Mesenchymal stem cell (in vitro differentiated cells and primary cell): Measurements from ENCODE around the gene BCORL1.

Experiments
- DNase-seq: peaks from one replicate; pipeline ENCODE4 v3.0.0-alpha.2; 2013
- H2AFZ ChIP-seq: one replicate; pipeline ENCODE4 v1.6.1; 2013; ENCODE audit warnings: low read depth, mild to moderate bottlenecking, control low read depth, inconsistent platforms, low read length, moderate library complexity
- H2AK5ac ChIP-seq: 2 replicates; pipeline ENCODE4 v1.6.1; 2013; ENCODE audit warnings: low read length, moderate library complexity, mild to moderate bottlenecking, inconsistent platforms; ENCODE audit not compliant: severe bottlenecking
- H2BK120ac ChIP-seq: one replicate; pipeline ENCODE4 v1.6.1; 2013; ENCODE audit warnings: low read depth, mild to moderate bottlenecking, inconsistent platforms, low read length, moderate library complexity
- H2BK12ac ChIP-seq, 2 experiments: one replicate each; pipeline ENCODE4 v1.6.1; 2013; ENCODE audit warnings: inconsistent platforms in 2 of 2, low read length in 2 of 2, mild to moderate bottlenecking in 2 of 2, moderate library complexity in 2 of 2, control low read depth in 1 of 2
- H2BK15ac ChIP-seq: one replicate; pipeline ENCODE4 v1.6.1; 2013; ENCODE audit warnings: mild to moderate bottlenecking, low read depth, inconsistent platforms; ENCODE audit not compliant: poor library complexity, severe bottlenecking
- H2BK5ac ChIP-seq: 2 replicates; pipeline ENCODE4 v1.6.1; 2013; ENCODE audit warnings: low read depth, mild to moderate bottlenecking, low read length, control low read depth, inconsistent platforms; ENCODE audit not compliant: poor library complexity, severe bottlenecking
- H3K14ac ChIP-seq, 2 experiments: one replicate each; pipeline ENCODE4 v1.6.1; 2013; ENCODE audit warnings: inconsistent platforms in 2 of 2, low read length in 2 of 2, control low read depth in 1 of 2, mild to moderate bottlenecking in 1 of 2, moderate library complexity in 1 of 2
- H3K18ac ChIP-seq, 2 experiments: one replicate each; pipeline ENCODE4 v1.6.1; 2013; ENCODE audit warnings: inconsistent platforms in 2 of 2, low read length in 2 of 2, control low read depth in 1 of 2, low read depth in 1 of 2, mild to moderate bottlenecking in 1 of 2
- H3K23ac ChIP-seq, 2 experiments: one replicate each; pipeline ENCODE4 v1.6.1; 2013; ENCODE audit warnings: inconsistent platforms in 2 of 2, low read length in 2 of 2, mild to moderate bottlenecking in 2 of 2, moderate library complexity in 2 of 2, control low read depth in 1 of 2
- H3K27ac ChIP-seq: 2 replicates; pipeline ENCODE4 v1.5.1; 2013; ENCODE audit warnings: mild to moderate bottlenecking, moderate library complexity, low read length, control low read depth, inconsistent platforms; ENCODE audit not compliant: poor library complexity, severe bottlenecking
- H3K27me3 ChIP-seq, 2 experiments: 2 replicates each; pipeline versions ENCODE4 v1.6.1 to v1.7.0; 2013; ENCODE audit warnings: low read length in 2 of 2, mild to moderate bottlenecking in 2 of 2, moderate library complexity in 2 of 2, control low read depth in 1 of 2, inconsistent platforms in 1 of 2; ENCODE audit not compliant: control insufficient read depth in 1 of 2, insufficient read depth in 1 of 2
- H3K36me3 ChIP-seq, 2 experiments: 2 replicates each; pipeline versions ENCODE4 v1.6.1 to v1.7.0; 2013; ENCODE audit warnings: low read length in 2 of 2, control low read depth in 1 of 2, inconsistent platforms in 1 of 2, low read depth in 1 of 2, mild to moderate bottlenecking in 1 of 2; ENCODE audit not compliant: insufficient read depth in 2 of 2, control insufficient read depth in 1 of 2
- H3K4ac ChIP-seq, 2 experiments: one replicate each; pipeline ENCODE4 v1.6.1; 2013; ENCODE audit warnings: inconsistent platforms in 2 of 2, low read length in 2 of 2, mild to moderate bottlenecking in 2 of 2, moderate library complexity in 2 of 2, control low read depth in 1 of 2, low read depth in 1 of 2
- H3K4me1 ChIP-seq: 2 replicates; pipeline ENCODE4 v1.6.1; 2013; ENCODE audit warnings: low read depth, low read length, control low read depth; ENCODE audit not compliant: control insufficient read depth, insufficient read depth
- H3K4me2 ChIP-seq: 2 replicates; pipeline ENCODE4 v1.6.1; 2013; ENCODE audit warnings: low read length, mild to moderate bottlenecking, inconsistent platforms; ENCODE audit not compliant: poor library complexity, severe bottlenecking
- H3K4me3 ChIP-seq, 2 experiments: 2 replicates each; pipeline versions ENCODE4 v1.5.1 to v1.7.0; 2013; ENCODE audit warnings: low read length in 2 of 2, mild to moderate bottlenecking in 2 of 2, control low read depth in 1 of 2, low read depth in 1 of 2; ENCODE audit not compliant: insufficient read depth in 1 of 2
- H3K79me1 ChIP-seq: replicated peaks from 2 replicates; pipeline ENCODE4 v1.6.1; 2013; ENCODE audit warnings: mild to moderate bottlenecking, control low read depth, low read length, inconsistent platforms; ENCODE audit not compliant: poor library complexity, severe bottlenecking
- H3K9ac ChIP-seq: 2 replicates; pipeline ENCODE4 v1.7.0; 2013; ENCODE audit warnings: mild to moderate bottlenecking, low read length, moderate library complexity
- H3K9me3 ChIP-seq: 2 replicates; pipeline ENCODE4 v1.7.0; 2013; ENCODE audit warnings: mild to moderate bottlenecking, low read length; ENCODE audit not compliant: control insufficient read depth
- H4K8ac ChIP-seq: one replicate; pipeline ENCODE4 v1.6.1; 2013; ENCODE audit warnings: inconsistent platforms, mild to moderate bottlenecking, low read length, moderate library complexity
- H4K91ac ChIP-seq: one replicate; pipeline ENCODE4 v1.6.1; 2013; ENCODE audit warnings: mild to moderate bottlenecking, low read length, inconsistent platforms
- WGBS: methylation state at CpG from one replicate; pipeline ENCODE4 v1.1.7; 2013; ENCODE audit warnings: mixed read lengths; 5-methylcytosine and 5-hydroxymethylcytosine counted together

BCORL1 gene

GRCh38 chrX:130025256-130025655, 42.8 kb downstream of the BCORL1 start:
- Histone ChIP-seq H2BK12ac (no peak overlapping the region), H3K4me3 (no peak overlapping the region), H3K27ac (no peak overlapping the region), H2BK120ac (no peak overlapping the region), H3K23ac (no peak overlapping the region), H2BK15ac (no peak overlapping the region), H3K4me2 (no peak overlapping the region), H4K91ac (no peak overlapping the region), H3K79me1 (peaks cover 3% of the 10 kb centered on the region), H3K14ac (no peak overlapping the region), H2AK5ac (no peak overlapping the region), H3K27me3 (no peaks in the 10 kb centered on the region), H3K36me3 (peaks cover 47 to 60% of the 10 kb centered on the region in 2 experiments), H3K4ac (no peak overlapping the region), H3K4me1 (peaks cover 3% of the 10 kb centered on the region), H2AFZ (no peak overlapping the region), H3K9me3 (no peaks in the 10 kb centered on the region), H2BK5ac (no peak overlapping the region), H4K8ac (no peak overlapping the region), H3K18ac (no peak overlapping the region), H3K9ac (no peak overlapping the region)
- no peak for DNase-seq
- 80% methylated on average over 19 of the region's 19 CpGs for WGBS

- no peak for DNase-seq
- Histone ChIP-seq H4K91ac (no peak overlapping the region), H2BK12ac (no peak overlapping the region), H2BK15ac (no peak overlapping the region), H3K4me3 (no peak overlapping the region), H3K27ac (no peak overlapping the region), H3K27me3 (peaks cover 0 to 6% of the 10 kb centered on the region in 2 experiments), H4K8ac (no peak overlapping the region), H3K4me2 (no peak overlapping the region), H3K79me1 (peaks cover 2% of the 10 kb centered on the region), H2AFZ (no peak overlapping the region), H3K36me3 (peaks cover 47 to 58% of the 10 kb centered on the region in 2 experiments), H3K23ac (no peak overlapping the region), H2BK120ac (no peak overlapping the region), H3K9me3 (no peaks in the 10 kb centered on the region), H3K4ac (no peak overlapping the region), H2BK5ac (no peak overlapping the region), H3K4me1 (peaks cover 3% of the 10 kb centered on the region), H3K14ac (no peak overlapping the region), H3K9ac (peak overlapping the region; percentile 63), H2AK5ac (no peak overlapping the region), H3K18ac (no peak overlapping the region)
- 81% methylated on average over 3 of the region's 4 CpGs for WGBS
Measured at GRCh38 chrX:130027569-130027968, 45.1 kb downstream of the BCORL1 start.

- DNase-seq = peak; percentile 29
- Histone ChIP-seq H2BK15ac (no peak overlapping the region), H2BK12ac (no peak overlapping the region), H3K4me3 (peak overlapping the region in 1 of 2 experiments; percentile 61), H3K23ac (no peak overlapping the region), H4K8ac (no peak overlapping the region), H3K27ac (no peak overlapping the region), H3K18ac (no peak overlapping the region), H3K9ac (peak overlapping the region; percentile 76), H3K4me2 (no peak overlapping the region), H2BK120ac (no peak overlapping the region), H2AK5ac (no peak overlapping the region), H3K79me1 (peaks cover 2% of the 10 kb centered on the region), H3K9me3 (no peaks in the 10 kb centered on the region), H3K27me3 (peaks cover 0 to 6% of the 10 kb centered on the region in 2 experiments), H3K4me1 (peaks cover 3% of the 10 kb centered on the region), H3K14ac (no peak overlapping the region), H4K91ac (no peak overlapping the region), H3K4ac (no peak overlapping the region), H3K36me3 (peaks cover 47 to 52% of the 10 kb centered on the region in 2 experiments), H2AFZ (no peak overlapping the region), H2BK5ac (no peak overlapping the region)
- 54% methylated on average over 4 of the region's 5 CpGs for WGBS
Measured at GRCh38 chrX:130028196-130028595, 45.8 kb downstream of the BCORL1 start.

DNA sequence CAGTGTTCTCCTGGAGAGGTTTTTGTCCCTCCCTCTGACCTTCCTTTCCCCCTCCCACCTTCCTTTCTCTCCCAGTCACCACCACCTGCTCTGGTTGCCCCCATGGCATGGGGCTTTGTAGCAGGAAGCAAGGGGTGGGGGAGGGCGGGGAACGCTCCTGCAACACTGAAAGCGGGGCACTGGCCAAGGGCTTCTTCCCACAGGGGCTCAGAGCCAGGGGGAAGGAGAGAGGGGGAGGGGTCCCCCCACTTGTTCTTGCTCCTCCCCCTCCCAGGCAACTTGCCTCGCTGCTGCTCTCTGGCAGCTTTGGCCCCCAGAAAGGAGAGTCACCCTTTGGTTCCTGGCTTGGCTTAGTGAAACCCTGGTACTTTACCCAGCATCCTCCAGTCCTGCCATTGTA, 48.4 kb downstream of the BCORL1 start:
- Histone ChIP-seq H3K18ac (no peak overlapping the region), H2BK12ac (no peak overlapping the region), H4K91ac (no peak overlapping the region), H3K4ac (no peak overlapping the region), H3K4me2 (no peak overlapping the region), H3K4me1 (no peaks in the 10 kb centered on the region), H3K4me3 (no peak overlapping the region), H3K79me1 (peaks cover 2% of the 10 kb centered on the region), H2BK120ac (no peak overlapping the region), H3K27me3 (peaks cover 0 to 6% of the 10 kb centered on the region in 2 experiments), H3K36me3 (peaks cover 51% of the 10 kb centered on the region in 2 experiments), H2BK5ac (no peak overlapping the region), H3K27ac (no peak overlapping the region), H4K8ac (no peak overlapping the region), H2AFZ (no peak overlapping the region), H2AK5ac (no peak overlapping the region), H3K9ac (no peak overlapping the region), H2BK15ac (no peak overlapping the region), H3K14ac (no peak overlapping the region), H3K9me3 (no peaks in the 10 kb centered on the region), H3K23ac (no peak overlapping the region)
- no peak for DNase-seq
- 100% methylated on average over 1 of the region's 4 CpGs for WGBS
